Ishikawa (cell line): ENCODE data around the gene LRRC17.

ENCODE experiments used
- CEBPB ChIP-seq: IDR thresholded peaks from 2 replicates; pipeline ENCODE4 v1.6.1; 2012
- FOXM1 ChIP-seq: IDR thresholded peaks from 2 replicates; pipeline ENCODE4 v1.6.1; 2012; ENCODE audit warnings: low read depth, borderline replicate concordance
- MAX ChIP-seq: IDR thresholded peaks from 2 replicates; pipeline ENCODE4 v1.6.1; 2012
- RAD21 ChIP-seq: IDR thresholded peaks from 2 replicates; pipeline ENCODE4 v1.6.1; 2012; ENCODE audit warnings: low read depth
- TAF1 ChIP-seq: IDR thresholded peaks from 2 replicates; pipeline ENCODE4 v1.6.1; 2012; ENCODE audit warnings: low read depth, mild to moderate bottlenecking
- YY1 ChIP-seq: IDR thresholded peaks from 2 replicates; pipeline ENCODE4 v1.6.1; 2012; ENCODE audit warnings: low read depth
- ZBTB7A ChIP-seq: IDR thresholded peaks from 2 replicates; pipeline ENCODE4 v1.6.1; 2012; ENCODE audit warnings: low read depth

- TF ChIP-seq ZBTB7A (no peak), TAF1 (no peak), FOXM1 (no peak), MAX (no peak), YY1 (no peak), RAD21 (no peak), CEBPB (no peak)
Measured at GRCh38 chr7:102897211-102897631, 15.6 kb upstream of the LRRC17 start.
